ELF-1 (cell line): Measurements from ENCODE around the gene SEPTIN12.

Experiments
- DNase-seq: peaks from one replicate; pipeline ENCODE4 v3.0.0-alpha.2; 2016; ENCODE audit warnings: low read depth, low spot score

The SEPTIN12 gene

GRCh38 chr16:4787627-4788482 lies at the start of gene SEPTIN12:
TSS of gene SEPTIN12 (minus strand) at chr16:4788345. CDS start at chr16:4787645, 700 bp downstream.
- DNase-seq = peak; percentile 38

- DNase-seq = no peak
These were observed 48.6 kb upstream of the SEPTIN12 start for GRCh38 chr16:4836727-4837126.

GRCh38 chr16:4833584-4833983 lies 45.4 kb upstream of the SEPTIN12 start:
- no peak for DNase-seq

GRCh38 chr16:4832698-4833343 lies 44.7 kb upstream of the SEPTIN12 start:
- DNase-seq = no peak

- no peak for DNase-seq
These were observed 43.5 kb upstream of the SEPTIN12 start for GRCh38 chr16:4831616-4832015.

GRCh38 chr16:4830408-4830807 lies 42.3 kb upstream of the SEPTIN12 start:
- DNase-seq = no peak

GRCh38 chr16:4828567-4829321 lies 40.6 kb upstream of the SEPTIN12 start:
- no peak for DNase-seq

- no peak for DNase-seq
These were observed 38.8 kb upstream of the SEPTIN12 start for GRCh38 chr16:4826980-4827379.

GRCh38 chr16:4826526-4826925 lies 38.4 kb upstream of the SEPTIN12 start:
- DNase-seq = no peak

GRCh38 chr16:4825196-4825595 lies 37.1 kb upstream of the SEPTIN12 start:
- DNase-seq = no peak

GRCh38 chr16:4820652-4821051 lies 32.5 kb upstream of the SEPTIN12 start:
- no peak for DNase-seq

GRCh38 chr16:4814542-4815173 lies 26.5 kb upstream of the SEPTIN12 start:
- DNase-seq = peak; percentile 21

- no peak for DNase-seq
These were observed 25.9 kb upstream of the SEPTIN12 start for GRCh38 chr16:4814046-4814445.

- DNase-seq = no peak
These were observed 25.3 kb upstream of the SEPTIN12 start for GRCh38 chr16:4813251-4814003.

GRCh38 chr16:4811773-4812172 lies 23.6 kb upstream of the SEPTIN12 start:
- no peak for DNase-seq

GRCh38 chr16:4811242-4811641 lies 23.1 kb upstream of the SEPTIN12 start:
- DNase-seq = no peak

- DNase-seq = no peak
These were observed 18.1 kb upstream of the SEPTIN12 start for GRCh38 chr16:4806280-4806679.

- no peak for DNase-seq
These were observed 17.1 kb upstream of the SEPTIN12 start for GRCh38 chr16:4805231-4805630.

GRCh38 chr16:4803898-4804762 lies 16.0 kb upstream of the SEPTIN12 start:
- no peak for DNase-seq

GRCh38 chr16:4803401-4803844 lies 15.3 kb upstream of the SEPTIN12 start:
- no peak for DNase-seq
